ENCODE measurements around the gene MAG. TPM values are rescaled to one million over a fixed set of nuclear protein-coding genes. Genes with fewer than 3 reads are reported as not detected.

MAG gene
- total RNA-seq, 1 donor from 2014 or later: not detected

DNA sequence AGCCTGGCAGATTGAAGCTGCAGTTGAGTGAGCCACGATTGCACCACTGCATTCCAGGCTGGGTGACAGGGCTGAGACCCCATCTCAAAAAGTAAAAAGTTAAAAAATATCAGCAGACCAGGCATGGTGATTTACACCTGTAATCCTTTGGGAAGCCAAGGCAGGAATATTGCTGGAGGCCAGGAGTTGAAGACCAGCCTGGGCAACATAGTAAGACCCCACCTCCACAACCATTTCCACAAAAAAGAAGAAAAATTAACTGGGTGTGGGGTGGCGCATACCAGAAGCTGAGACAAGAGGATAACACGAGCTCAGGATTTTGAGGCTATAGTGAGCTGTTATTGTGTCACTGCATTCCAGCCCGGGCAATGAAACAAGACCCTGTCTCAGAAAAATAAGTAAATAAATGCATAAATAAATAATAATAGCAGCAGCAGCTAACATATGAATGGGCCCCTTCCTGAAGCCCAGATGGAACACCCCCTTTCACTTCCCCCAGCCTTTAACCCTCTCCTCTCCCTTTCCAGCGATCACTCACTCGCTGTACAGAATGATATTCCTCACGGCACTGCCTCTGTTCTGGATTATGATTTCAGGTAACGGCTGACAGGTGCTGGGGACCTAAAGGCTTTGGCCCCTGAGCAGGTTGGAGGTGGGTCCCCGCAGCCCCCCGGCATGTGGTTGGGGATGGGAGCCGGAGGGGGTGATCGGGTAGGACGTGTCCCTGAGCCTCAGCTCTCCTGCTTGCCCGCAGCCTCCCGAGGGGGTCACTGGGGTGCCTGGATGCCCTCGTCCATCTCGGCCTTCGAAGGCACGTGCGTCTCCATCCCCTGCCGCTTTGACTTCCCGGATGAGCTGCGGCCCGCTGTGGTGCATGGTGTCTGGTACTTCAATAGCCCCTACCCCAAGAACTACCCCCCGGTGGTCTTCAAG lies 3.2 kb downstream of the MAG start:
- H3K27ac Mint-ChIP-seq: no peak overlapping the region
- H3K4me1 Mint-ChIP-seq: peaks cover 7% of the 10 kb centered on the region

DNA sequence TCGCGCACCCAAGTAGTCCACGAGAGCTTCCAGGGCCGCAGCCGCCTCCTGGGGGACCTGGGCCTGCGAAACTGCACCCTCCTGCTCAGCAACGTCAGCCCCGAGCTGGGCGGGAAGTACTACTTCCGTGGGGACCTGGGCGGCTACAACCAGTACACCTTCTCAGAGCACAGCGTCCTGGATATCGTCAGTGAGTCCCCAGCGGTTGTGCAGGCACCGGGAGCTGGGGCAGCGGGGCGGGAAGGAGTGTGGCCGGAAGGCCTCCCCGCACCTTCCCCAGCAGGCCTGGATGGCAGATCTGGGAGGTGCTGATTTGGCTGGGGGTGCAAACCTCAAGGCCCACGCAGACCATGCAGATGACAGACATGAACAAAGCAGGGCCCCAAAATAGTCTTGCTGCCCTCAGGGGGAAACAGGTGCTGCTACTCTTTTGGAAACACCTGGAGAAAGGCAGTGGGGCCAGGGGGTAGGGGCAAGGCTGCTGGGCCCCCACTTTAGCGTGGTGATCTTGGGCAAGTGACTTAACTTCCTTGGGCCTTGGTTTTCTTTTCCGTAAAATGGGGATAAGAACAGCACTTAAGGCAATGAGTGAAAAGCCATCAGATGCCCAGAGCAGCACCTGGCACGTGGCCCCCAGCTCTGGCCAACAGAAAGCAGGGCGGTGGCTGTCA lies 4.0 kb downstream of the MAG start:
- intact Hi-C loops (cut with micrococcal nuclease): no loop called here
- H3K36me3 Mint-ChIP-seq (ENCODE audit: low read depth): no peaks in the 10 kb centered on the region
- peaks cover 7% of the 10 kb centered on the region for H3K4me1 Mint-ChIP-seq
- H3K27ac Mint-ChIP-seq: no peak overlapping the region
- DNase-seq: peak; percentile 80
- no peaks in the 10 kb centered on the region for H3K9me3 Mint-ChIP-seq
- peaks cover 4% of the 10 kb centered on the region for H3K27me3 Mint-ChIP-seq
- no peak overlapping the region for H3K4me3 Mint-ChIP-seq

More for the DNA sequence above, 3.2 kb downstream of the MAG start:
- H3K36me3 Mint-ChIP-seq (ENCODE audit: low read depth): no peaks in the 10 kb centered on the region
- no peak overlapping the region for H3K4me3 Mint-ChIP-seq
- intact Hi-C loops (cut with micrococcal nuclease): no loop called here
- H3K27me3 Mint-ChIP-seq: peaks cover 4% of the 10 kb centered on the region
- DNase-seq: no peak
- H3K9me3 Mint-ChIP-seq: no peaks in the 10 kb centered on the region

DNA sequence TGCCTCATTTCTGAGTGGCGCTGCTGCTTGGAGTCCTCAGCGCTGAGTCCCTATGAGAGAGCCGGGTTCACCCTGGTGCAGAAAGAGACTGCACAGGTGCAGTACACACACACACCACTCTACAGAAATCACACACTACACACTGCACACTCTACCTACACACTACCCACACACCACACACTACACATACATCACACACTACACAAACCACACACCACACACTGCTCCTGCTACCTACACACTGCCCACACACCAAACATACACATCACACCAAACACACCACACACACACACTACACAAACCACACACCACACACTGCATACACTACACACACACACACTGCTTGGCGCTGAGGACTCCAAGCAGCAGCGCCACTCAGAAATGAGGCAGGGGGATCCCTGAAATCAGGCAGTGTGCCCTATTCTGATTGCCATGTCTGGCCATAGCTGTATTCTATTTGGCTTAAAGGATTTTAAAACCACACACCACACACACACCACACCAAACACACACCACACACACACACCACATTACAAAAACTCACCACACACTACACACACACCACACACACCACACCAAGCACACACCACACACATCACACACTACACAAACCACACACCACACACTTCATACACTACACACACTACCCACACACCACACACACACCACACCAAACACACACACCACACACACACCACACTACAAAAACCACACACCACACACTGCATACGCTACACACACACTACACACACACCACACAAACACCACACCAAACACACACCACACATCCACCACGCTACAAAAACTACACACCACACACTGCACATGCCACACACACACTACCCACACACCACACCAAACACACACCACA lies 4.9 kb downstream of the MAG start:
- H3K9me3 Mint-ChIP-seq: no peaks in the 10 kb centered on the region
- peaks cover 7% of the 10 kb centered on the region for H3K4me1 Mint-ChIP-seq
- no peaks in the 10 kb centered on the region for H3K36me3 Mint-ChIP-seq (ENCODE audit: low read depth)
- intact Hi-C loops (cut with micrococcal nuclease): no loop called here
- peaks cover 2% of the 10 kb centered on the region for H3K27me3 Mint-ChIP-seq
- no peak overlapping the region for H3K4me3 Mint-ChIP-seq
- no peak overlapping the region for H3K27ac Mint-ChIP-seq
- no peak for DNase-seq

DNA sequence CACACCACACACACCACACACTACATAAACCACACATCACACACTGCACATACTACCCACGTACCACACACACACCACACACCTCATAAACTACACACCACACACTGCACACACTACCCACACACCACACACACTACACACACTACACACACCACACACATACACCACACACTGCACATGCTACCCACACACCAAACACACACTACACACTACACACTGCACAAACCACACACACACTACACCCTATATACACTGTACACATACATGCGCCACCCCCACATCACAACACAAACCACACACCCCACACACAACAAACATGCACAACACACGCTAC lies 5.5 kb downstream of the MAG start:
- Mint-ChIP-seq H3K27ac (no peak overlapping the region), H3K4me1 (peaks cover 7% of the 10 kb centered on the region), H3K4me3 (no peak overlapping the region), H3K9me3 (no peaks in the 10 kb centered on the region), H3K27me3 (peaks cover 2% of the 10 kb centered on the region), H3K36me3 (ENCODE audit: low read depth) (no peaks in the 10 kb centered on the region)
- intact Hi-C loops (cut with micrococcal nuclease): no loop called here
- DNase-seq: no peak

DNA sequence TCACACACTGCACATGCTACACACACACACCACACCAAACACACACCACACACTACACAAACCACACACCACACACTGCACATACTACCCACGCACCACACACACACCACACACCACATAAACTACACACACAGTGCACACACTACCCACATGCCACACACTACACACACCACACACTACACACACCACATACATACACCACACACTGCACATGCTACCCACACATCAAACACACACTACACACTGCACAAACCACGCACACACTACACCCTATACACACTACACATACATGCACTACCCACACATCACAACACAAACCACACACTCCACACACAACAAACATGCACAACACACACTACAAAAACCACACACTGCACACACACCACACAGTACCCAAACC lies 6.0 kb downstream of the MAG start:
- intact Hi-C loops (cut with micrococcal nuclease): no loop called here
- no peaks in the 10 kb centered on the region for H3K9me3 Mint-ChIP-seq
- no peaks in the 10 kb centered on the region for H3K36me3 Mint-ChIP-seq (ENCODE audit: low read depth)
- H3K4me1 Mint-ChIP-seq: peaks cover 7% of the 10 kb centered on the region
- no peak overlapping the region for H3K27ac Mint-ChIP-seq
- H3K27me3 Mint-ChIP-seq: peaks cover 2% of the 10 kb centered on the region
- no peak overlapping the region for H3K4me3 Mint-ChIP-seq
- DNase-seq: no peak

DNA sequence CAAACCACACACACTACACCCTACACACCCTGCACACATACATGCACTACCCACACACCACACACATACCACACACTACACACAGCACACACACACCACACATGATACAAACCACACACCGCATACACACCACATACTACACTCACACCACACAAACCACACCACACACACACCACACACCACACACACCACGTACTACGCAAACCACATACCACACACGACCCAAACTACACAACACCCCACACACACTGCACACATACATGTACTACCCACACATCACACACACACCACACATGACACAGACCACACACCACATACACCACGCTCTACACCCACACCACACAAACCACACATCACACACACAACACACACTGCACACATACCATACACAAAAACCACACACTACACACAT lies 6.6 kb downstream of the MAG start:
- intact Hi-C loops (cut with micrococcal nuclease): no loop called here
- H3K4me3 Mint-ChIP-seq: no peak overlapping the region
- peaks cover 7% of the 10 kb centered on the region for H3K4me1 Mint-ChIP-seq
- H3K27me3 Mint-ChIP-seq: peaks cover 2% of the 10 kb centered on the region
- no peaks in the 10 kb centered on the region for H3K36me3 Mint-ChIP-seq (ENCODE audit: low read depth)
- DNase-seq: no peak
- H3K9me3 Mint-ChIP-seq: no peaks in the 10 kb centered on the region
- H3K27ac Mint-ChIP-seq: no peak overlapping the region

DNA sequence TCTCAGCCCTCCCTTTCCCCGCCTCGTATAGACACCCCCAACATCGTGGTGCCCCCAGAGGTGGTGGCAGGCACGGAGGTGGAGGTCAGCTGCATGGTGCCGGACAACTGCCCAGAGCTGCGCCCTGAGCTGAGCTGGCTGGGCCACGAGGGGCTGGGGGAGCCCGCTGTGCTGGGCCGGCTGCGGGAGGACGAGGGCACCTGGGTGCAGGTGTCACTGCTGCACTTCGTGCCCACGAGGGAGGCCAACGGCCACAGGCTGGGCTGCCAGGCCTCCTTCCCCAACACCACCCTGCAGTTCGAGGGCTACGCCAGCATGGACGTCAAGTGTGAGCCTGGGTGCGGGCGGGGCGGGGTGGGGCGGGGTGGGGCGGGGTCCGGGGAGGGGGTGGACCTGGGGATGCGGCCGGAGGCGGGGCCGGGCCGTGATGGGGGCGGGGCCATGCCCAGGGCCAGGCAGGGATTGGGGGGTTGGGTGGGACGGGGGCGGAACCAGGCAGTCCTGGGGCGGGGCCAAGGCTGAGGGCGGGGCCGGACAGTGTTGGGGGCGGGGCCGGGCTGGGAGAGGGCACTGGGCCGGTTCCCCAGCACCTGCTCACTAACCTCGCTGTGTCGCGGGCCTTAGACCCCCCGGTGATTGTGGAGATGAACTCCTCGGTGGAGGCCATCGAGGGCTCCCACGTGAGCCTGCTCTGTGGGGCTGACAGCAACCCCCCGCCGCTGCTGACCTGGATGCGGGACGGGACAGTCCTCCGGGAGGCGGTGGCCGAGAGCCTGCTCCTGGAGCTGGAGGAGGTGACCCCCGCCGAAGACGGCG lies 7.8 kb downstream of the MAG start:
- H3K27ac Mint-ChIP-seq: no peak overlapping the region
- DNase-seq: no peak

DNA sequence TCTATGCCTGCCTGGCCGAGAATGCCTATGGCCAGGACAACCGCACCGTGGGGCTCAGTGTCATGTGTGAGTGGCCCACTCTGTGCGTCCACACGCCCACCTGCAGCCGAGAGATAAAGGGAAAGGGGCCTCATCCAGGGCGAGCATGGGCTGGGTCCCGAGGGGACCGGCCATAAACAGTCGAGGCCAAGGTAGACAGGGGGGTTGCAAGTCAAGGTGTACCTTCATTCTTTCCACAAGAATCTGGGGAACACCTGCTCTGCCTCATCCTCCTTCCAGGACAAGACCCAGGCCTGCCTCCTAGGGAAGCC lies 8.3 kb downstream of the MAG start:
- H3K36me3 Mint-ChIP-seq (ENCODE audit: low read depth): no peaks in the 10 kb centered on the region
- no peak overlapping the region for H3K27ac Mint-ChIP-seq
- DNase-seq: no peak
- H3K9me3 Mint-ChIP-seq: no peaks in the 10 kb centered on the region
- intact Hi-C loops (cut with micrococcal nuclease): no loop called here
- H3K4me1 Mint-ChIP-seq: peaks cover 7% of the 10 kb centered on the region
- H3K27me3 Mint-ChIP-seq: no peaks in the 10 kb centered on the region
- H3K4me3 Mint-ChIP-seq: no peak overlapping the region

More for the DNA sequence above, 7.8 kb downstream of the MAG start:
- H3K9me3 Mint-ChIP-seq: no peaks in the 10 kb centered on the region
- H3K27me3 Mint-ChIP-seq: no peaks in the 10 kb centered on the region
- intact Hi-C loops (cut with micrococcal nuclease): no loop called here
- no peaks in the 10 kb centered on the region for H3K36me3 Mint-ChIP-seq (ENCODE audit: low read depth)
- H3K4me1 Mint-ChIP-seq: peaks cover 7% of the 10 kb centered on the region
- no peak overlapping the region for H3K4me3 Mint-ChIP-seq

DNA sequence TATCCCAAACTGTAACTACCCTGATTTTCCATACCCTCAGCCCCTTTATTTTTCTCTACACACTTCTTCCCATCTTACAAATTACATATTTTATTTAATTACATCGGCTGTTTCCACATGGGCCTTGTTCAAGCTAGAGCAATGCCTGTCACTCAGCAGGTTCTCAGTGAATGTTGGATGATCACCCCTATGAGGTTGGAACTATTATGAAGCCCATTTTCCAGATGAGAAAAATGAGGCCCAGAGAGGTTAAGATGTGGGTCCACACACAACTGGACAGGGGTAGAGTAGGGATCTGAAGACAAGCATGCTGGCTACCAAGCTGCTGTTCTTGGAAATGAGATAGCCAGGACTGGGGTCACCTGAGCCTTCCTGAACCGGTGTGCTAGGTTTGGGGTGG lies 10.0 kb downstream of the MAG start:
- intact Hi-C loops (cut with micrococcal nuclease): no loop called here
- no peaks in the 10 kb centered on the region for H3K36me3 Mint-ChIP-seq (ENCODE audit: low read depth)
- no peaks in the 10 kb centered on the region for H3K4me1 Mint-ChIP-seq

DNA sequence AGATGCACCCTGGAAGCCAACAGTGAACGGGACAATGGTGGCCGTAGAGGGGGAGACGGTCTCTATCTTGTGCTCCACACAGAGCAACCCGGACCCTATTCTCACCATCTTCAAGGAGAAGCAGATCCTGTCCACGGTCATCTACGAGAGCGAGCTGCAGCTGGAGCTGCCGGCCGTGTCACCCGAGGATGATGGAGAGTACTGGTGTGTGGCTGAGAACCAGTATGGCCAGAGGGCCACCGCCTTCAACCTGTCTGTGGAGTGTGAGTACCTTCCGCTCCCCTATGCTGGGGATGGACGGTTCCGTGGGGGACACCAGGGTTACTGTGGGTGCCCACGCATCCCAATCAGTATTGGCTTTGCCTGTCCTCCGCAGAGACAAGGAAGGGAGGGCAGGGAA lies 10.5 kb downstream of the MAG start:
- Mint-ChIP-seq H3K27me3 (no peaks in the 10 kb centered on the region), H3K4me1 (no peaks in the 10 kb centered on the region), H3K9me3 (no peaks in the 10 kb centered on the region), H3K27ac (no peak overlapping the region), H3K36me3 (ENCODE audit: low read depth) (no peaks in the 10 kb centered on the region), H3K4me3 (no peak overlapping the region)
- intact Hi-C loops (cut with micrococcal nuclease): no loop called here
- DNase-seq: no peak

More for the DNA sequence above, 10.0 kb downstream of the MAG start:
- Mint-ChIP-seq H3K27me3 (no peaks in the 10 kb centered on the region), H3K9me3 (no peaks in the 10 kb centered on the region), H3K4me3 (no peak overlapping the region), H3K27ac (no peak overlapping the region)
- DNase-seq: no peak

DNA sequence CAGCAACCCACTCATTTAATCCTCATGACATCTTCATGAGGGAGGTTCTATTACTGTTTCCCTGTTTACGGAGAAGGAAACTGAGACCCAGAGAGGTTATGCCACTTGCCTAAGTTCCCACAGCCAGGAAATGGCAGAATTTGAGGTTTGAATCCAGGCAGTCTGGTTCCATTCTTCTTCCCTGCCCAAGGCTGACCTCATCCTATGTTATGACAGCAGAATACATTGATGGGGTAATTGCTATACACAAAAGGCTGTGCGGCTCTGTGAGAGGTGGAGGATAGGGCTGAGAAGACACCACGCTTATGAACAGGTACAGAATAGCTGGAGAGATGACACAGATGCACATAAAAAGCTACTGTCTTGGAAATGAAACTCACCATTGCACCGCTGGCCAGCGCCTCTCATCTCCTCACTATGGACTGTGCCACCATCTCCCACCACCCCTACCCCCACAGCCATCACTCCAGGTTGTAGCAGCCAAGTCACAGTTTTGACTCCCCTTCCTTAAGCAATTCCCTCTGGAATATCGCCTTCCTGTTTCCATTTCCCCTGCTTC lies 11.5 kb downstream of the MAG start:
- DNase-seq: no peak
- Mint-ChIP-seq H3K4me1 (no peaks in the 10 kb centered on the region), H3K4me3 (no peak overlapping the region), H3K27ac (no peak overlapping the region), H3K27me3 (no peaks in the 10 kb centered on the region), H3K36me3 (ENCODE audit: low read depth) (no peaks in the 10 kb centered on the region), H3K9me3 (no peaks in the 10 kb centered on the region)
- intact Hi-C loops (cut with micrococcal nuclease): no loop called here

DNA sequence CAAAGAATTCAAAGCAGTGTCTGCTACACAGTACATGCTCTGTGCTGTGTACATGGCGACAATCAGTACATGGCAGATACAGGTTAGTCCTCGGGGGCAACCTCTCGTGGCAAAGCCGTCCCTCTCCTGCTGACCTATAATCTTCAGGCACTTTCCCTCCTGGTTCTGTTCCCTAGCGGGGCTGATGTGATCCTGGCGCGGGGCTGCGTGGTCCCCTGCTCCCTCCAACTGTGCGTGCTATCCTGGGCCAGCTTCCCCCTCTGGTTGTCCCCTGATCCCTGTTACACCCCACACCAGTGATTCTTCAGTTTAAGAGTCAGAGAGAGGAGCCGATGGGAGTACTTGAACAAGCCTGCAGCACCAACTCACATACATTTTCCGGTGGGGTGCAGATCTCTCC lies 12.1 kb downstream of the MAG start:
- intact Hi-C loops (cut with micrococcal nuclease): no loop called here
- H3K4me1 Mint-ChIP-seq: no peaks in the 10 kb centered on the region
- no peak overlapping the region for H3K4me3 Mint-ChIP-seq
- no peaks in the 10 kb centered on the region for H3K9me3 Mint-ChIP-seq
- no peaks in the 10 kb centered on the region for H3K36me3 Mint-ChIP-seq (ENCODE audit: low read depth)
- DNase-seq: no peak
- H3K27me3 Mint-ChIP-seq: no peaks in the 10 kb centered on the region
- no peak overlapping the region for H3K27ac Mint-ChIP-seq

DNA sequence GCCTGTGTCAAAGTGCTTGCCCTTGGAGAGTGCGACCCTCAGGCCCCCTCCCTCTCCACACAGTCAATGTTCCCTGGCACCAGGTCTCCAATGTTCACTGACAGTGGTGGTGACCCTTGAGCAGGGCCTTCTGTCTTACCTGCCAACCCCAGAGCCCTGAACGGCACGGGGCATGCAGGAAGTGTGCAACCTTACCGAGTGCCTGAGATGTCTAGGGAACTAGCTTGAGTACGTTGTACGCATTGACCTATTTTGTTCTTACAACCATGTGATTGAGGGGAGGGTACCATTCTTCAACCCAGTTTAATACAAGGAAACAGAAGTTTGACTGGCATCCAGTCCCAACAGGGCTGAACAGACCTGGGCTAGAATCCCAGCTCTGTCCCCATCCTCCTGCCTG lies 13.2 kb downstream of the MAG start:
- H3K9me3 Mint-ChIP-seq: no peaks in the 10 kb centered on the region
- no peak overlapping the region for H3K27ac Mint-ChIP-seq
- H3K4me1 Mint-ChIP-seq: no peaks in the 10 kb centered on the region
- no peak overlapping the region for H3K4me3 Mint-ChIP-seq
- no peak for DNase-seq
- no peaks in the 10 kb centered on the region for H3K27me3 Mint-ChIP-seq
- intact Hi-C loops (cut with micrococcal nuclease): no loop called here
- H3K36me3 Mint-ChIP-seq (ENCODE audit: low read depth): no peaks in the 10 kb centered on the region

All from activated CD4-positive, alpha-beta T cell treated with anti-CD3 and anti-CD28 coated beads, Interleukin-2, amount 10 ng/mL, durations not matched to agents 24 days and 14 days (primary cell).